Hematopoietic multipotent progenitor cell treated with erythropoietin and hydrocortisone succinate and interleukin-3 and kit ligand, for 8 days (in vitro differentiated cells): Measurements from ENCODE around the gene PARVB.
A peak's percentile ranks its signal among the peaks of the same experiment; 100 is the strongest.

ENCODE experiments used
- DNase-seq: peaks from one replicate; pipeline ENCODE4 v3.0.0-alpha.2; 2015

PARVB gene

DNA sequence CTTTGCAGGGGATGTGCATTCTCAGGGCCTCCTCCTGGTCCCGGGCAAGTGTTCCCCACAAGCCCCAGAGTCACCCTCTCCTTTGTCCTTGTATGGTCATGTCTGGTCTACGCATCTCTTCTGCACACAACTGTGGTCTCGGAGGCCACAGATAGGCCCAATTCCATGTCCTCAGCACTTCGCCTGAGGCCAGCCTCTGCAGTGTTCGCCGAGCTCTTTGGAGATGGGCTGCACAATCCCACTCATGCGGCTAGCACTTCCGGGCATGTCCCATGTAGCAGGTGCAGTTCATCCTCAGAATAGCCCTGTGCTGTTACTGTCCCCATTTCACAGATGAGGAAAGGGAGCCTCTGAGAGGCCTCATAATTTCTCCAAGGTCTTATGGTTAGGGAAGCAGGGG is 164.2 kb downstream of the PARVB start:
- DNase-seq: no peak

DNA sequence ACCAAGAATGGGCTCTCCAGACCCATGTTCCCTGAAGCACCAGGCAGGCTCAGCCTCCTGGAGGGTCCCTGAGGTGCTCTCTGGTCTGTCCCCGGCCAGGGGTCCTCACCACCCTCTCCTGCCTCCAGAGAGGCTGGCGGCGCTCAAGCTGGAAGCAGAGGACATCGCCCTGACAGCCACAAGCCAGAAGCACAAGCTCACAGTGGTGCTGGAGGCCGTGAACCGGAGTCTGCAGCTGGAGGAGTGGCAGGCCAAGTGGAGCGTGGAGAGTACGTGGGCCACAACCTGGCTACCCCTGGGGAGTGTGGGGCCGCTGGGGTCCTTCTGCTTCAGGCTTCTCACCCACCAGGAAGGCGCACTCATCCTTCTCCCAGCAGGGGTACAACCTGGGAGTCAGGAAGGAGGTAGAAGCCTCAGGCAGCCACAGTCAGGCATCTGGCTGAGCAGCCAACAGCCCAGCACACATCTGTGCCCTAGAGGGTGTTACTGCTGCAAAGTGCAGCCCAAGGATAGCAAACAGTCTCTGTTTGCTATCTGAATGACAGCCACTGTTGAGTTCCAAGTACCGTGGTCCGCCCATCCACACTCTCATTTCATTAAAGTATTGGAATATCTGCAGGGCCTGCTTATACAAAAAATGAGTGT is 165.0 kb downstream of the PARVB start:
- no peak for DNase-seq

DNA sequence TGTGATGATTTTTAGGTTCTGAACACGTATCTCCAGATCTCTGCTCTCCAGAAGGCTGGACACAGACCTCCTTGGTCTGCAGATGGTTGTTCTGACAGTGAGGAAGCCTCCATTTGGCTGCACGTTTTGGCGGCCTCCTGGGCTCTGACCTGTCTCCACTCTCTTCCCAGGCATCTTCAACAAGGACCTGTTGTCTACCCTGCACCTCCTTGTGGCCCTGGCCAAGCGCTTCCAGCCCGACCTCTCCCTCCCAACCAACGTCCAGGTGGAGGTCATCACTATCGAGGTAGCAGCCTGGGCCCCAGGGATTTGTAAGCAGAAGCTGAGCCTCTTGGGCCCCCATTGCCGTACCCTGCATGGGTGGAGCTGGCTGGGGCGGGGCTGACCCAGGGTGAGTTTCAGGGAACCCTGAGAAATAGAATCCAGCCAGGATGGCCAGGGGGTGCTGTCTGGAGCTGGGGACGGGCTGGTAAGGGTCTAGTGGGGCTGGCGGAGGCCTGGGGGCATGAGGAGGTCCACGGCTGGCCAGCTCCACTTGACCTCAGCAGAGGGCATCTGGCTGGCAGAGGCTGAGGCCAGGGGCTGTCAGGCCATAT is 166.4 kb downstream of the PARVB start:
- DNase-seq: no peak

DNA sequence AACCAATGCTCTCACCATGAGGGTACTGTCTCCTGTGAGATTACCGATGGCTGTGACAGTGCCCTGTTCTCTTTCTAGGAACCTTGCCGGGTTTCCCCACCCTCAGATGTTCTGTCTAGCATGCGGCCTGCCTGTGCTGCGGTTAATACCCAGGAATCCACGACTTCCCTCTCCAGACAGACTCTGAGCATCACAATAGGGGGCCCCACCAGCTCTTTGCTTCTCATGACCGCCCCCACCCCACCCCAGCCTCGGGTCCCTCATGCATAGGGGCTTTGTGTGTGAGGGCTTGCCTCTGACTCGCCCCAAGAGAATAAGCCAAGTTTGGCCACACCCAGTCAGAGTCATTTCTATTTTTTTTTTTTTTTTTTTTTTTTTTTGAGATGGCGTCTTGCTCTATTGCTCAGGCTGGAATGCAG is 166.9 kb downstream of the PARVB start:
- DNase-seq: no peak

DNA sequence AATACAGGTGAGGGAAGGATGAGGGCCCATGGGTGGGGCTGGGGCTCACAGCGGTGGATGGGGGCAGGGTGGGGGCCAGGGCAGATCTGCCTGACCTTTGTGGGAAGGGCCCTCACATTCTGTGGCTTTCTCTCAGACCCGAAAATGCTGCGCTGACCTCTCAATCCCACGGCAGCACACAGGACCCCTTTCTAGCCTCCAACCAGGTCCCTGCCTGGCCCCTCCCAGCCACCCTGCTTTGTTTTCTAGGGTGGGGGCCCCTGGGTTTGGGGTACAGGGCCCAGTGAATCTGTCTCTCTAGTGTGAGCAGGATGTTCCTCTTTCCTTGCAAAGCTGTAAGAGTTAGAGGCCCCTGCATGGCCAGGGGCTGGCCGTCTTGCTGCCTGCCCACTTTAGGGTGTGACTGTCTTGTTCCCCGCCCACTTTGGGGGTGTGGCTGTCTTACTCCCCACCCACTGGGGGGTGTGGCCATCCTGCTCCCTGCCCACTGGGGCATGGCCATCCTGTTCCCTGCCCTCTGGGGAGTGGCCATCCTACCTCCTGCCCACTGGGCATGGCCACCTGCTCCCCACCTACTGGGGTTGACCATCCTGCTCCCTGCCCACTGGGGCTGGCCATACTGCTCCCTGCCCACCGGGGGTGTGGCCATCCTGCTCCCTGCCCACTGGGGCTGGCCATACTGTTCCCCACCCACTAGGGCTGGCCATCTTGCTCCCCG is 168.2 kb downstream of the PARVB start:
- DNase-seq: peak; percentile 53

DNA sequence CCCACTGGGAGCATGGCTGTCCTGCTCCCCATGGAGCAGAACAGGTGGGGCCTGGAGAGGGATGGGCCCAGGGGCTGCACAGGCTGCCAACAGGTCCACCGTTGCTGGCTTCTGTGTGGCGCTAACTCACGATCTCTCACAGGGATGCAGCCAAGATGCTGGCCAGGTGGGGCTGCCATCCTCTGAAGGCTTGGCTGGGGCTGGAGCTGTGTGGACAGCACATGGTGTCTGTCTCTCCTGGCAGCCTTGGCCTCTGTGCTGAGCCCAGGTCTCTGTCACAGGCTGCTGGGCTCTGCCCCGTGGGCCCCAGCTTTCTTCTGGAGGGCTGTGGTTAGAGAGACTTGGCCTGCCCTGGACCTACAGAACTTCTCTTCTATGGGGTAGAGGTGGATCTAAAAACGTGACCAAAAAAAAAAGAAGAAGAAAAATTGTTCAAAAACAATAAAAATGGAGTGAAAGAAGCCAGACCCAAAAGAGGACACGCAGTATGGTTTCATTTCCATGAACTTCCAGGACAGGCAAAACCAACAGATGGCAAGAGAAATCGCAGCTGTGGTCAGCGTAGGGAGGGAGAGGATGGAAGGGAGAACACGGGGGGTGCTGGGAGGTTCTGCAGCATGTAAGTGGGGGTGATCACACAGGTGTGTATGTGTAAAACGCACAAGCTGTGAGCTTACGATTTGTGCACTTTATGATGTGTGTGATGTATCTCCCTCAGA is 168.9 kb downstream of the PARVB start:
- no peak for DNase-seq

DNA sequence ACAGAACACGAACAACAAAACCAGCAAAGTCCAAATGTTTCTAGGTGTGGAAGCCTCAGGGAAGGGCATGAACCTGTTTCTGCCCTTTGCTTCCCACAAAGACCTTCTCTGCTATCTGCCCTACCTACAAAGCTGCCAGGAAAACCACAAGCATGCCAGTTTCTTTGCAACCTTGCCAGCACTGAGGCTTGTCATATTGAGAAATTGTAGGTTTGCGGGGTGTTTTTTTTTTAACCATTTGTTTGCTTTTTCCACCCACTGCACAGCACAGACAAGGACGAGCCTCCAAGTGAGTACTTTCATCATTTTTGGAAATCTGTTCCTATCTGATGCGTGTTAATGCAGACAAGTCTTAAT is 169.4 kb downstream of the PARVB start:
- DNase-seq: no peak

DNA sequence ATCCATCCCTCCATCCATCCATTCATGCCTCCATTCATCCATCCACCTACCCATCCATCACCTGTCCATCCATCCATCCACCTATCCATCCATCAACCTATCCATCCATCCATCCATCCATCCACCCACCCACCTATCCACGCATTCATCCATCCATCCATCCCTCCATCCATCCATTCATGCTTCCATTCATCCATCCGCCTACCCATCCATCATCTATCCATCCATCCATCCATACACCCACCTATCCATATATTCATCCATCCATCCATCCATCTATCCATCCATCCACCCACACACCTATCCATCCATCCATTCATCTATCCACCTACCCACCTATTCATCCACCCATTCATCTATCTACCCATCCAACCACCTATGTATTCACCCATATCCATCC is 170.5 kb downstream of the PARVB start:
- DNase-seq: no peak

DNA sequence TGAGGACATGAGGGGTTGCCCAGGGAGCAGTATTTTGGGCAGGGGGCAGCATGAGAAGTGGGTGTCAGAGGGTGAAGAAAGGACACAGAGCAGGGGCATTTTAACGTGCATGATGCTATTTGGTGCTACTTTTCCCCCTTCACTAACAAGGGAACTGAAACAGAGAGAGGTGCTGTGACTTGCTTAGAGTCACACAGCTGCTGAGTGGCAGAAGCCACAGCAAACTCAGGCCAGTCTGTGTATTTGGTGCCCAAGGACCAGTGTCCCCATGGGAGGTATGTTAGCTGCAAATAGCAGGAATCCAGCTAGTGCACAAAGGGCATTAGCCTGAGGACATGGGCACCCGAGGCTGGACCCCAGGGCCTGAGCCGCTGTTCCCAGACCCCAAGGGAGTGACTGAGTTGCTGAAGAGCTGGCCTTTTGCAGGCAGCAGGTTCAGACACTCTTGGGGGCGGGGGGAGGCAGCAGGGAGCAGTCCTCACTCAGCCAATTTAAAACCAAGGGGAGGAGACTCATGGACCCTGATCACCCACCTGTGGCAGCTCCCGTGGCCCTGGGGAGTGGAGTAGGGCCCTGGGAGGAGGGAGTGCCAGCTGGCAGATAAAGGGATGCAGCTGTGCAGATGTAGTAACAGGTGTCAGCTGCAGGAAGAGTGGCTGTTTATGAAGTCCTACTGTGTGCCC is 171.2 kb downstream of the PARVB start:
- no peak for DNase-seq

DNA sequence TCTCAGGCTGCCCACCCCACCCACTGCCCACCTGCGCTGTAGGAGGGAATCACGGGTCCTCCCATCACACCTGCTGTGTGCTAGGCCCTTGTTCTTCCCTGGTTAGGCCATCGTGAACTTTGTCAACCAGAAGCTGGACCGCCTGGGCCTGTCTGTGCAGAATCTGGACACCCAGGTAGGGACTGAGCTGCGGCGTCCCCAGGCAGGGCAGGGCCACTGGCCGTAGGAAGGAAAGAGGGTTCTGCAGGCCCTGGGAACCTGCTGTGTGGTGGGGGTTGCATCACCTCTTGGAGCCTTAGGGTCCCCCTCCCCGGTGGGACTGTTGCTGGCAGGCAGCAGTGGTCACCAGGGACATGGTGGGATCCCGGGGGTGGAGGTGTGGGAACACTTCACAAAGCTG is 172.1 kb downstream of the PARVB start:
- no peak for DNase-seq

DNA sequence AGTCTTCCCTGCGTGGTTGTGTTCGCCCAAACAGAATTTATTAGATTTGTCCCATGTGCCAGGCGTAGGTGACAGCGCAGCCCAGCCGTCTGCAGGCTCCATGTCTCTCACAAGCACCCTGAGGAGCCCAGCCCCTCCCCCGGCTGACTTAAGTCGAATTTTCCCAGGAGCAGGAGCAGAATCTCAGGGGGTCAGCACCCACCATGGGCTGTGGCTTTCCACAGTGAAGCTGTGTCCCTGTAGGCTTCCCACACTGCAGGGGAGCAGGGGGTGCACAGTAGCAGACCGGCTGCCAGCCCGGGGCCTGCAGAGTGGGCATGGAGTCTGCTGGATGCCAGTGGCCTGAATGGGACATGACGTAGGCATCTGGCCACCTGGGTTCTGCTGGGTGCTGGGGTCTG is 172.6 kb downstream of the PARVB start:
- no peak for DNase-seq

DNA sequence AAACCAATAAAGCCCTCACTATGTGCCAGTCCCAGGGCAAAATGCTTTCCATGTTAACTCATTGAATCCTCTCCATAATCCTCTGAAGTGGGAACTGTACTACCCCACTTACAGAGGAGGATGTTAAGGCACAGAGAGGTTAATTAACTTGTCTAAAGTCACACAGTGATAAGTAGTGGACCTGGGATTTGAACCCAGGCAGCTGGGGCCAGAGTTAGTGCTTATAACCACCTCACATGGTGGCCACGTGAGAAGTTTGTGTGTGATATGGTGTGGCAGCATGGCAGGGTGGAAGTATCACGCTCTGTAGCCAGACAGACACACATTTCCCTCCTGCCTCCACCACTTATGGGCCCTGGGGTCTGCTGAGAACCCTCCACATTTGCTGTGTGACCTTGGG is 173.2 kb downstream of the PARVB start:
- DNase-seq: no peak

DNA sequence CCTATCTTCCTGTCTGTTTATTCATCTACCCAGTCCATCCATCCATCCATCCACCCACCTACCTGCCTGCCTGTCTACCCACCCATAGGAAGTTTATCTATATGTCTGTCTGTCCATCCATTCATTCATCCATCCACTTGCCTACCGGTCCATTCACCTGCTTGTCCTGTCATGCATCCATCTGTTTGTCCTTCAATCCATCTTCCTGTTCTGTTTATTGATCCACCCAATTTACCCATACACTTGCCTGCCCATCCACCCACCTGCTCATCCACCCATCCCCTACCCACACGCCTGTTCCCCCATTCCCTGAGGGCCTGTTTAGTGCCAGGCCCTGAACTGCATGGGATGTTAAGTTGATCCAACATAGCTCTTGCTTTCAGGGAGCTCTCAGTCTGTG is 175.1 kb downstream of the PARVB start:
- no peak for DNase-seq

DNA sequence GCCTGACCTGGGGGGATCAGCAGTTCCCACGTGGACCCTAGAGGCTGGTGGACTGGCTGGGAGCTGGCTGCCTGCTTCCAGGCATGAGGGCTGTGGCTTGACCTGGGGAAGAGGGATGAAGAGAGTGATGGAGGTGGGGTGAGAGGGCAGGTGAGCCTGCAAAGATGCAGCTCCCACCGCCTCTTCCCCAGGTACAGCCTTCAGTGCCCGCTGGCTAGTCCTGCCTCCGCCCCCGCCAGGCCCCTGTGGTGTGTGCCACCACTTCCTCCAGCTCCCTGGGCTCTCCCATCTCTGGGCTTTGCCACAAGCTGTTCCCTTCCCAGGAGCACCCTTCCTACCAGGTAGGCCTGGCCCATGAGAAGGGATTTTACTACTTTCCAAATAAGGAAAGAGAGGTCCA is 175.8 kb downstream of the PARVB start:
- DNase-seq: no peak

DNA sequence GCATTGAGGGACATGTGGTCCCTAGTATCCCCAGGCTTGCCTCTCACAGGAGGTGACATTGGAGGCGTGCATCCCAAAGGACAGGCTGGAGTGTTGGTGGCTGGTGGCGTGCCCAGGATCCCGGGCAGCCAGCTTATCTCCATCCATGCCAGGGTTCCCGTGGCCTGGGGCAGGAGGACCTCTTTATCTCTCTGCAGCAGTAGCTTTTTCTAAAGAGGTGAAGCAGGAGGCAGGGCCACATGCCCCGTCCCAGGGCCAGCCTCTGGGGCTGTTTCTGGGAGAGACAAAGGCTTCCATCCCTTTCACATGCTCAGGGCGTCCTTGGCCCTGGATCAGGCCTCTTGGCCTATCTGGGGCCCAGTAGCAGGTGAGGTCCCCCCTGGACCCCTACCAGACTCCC is 176.3 kb downstream of the PARVB start:
- DNase-seq: peak; percentile 9

DNA sequence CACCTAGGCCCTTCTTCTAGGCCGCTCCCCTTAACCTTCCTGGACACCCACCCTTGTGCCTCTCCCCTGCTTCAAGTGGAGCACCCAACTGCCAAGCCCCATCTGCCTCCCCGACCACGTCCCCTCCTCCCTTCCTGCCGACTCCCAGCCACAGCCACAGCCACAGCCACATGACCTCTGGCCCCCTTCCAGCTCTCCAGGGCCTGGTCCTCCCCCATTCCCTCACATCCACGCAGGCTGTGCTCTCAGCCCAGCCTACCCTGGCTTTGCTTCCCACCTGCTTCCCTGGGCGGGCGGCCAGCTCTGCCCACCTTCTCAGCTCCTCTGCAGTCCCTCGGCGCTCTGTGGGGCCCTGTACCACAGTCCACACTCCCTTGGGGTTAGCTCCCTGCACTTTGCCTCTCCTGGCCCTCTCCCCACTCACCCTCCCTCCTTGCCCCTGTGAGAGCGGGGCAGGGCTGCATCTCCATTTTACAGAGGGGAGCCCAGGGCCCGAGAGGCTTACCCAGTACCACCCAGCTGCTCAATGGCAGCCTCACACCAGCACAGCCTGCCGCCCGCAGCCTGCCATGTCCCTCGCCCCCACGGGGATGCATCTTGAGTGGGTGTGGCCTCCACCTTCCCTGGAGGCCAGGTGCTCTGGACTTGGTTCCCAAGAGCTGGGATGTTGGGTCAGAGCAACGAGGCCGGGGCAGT is 176.9 kb downstream of the PARVB start:
- DNase-seq: no peak

DNA sequence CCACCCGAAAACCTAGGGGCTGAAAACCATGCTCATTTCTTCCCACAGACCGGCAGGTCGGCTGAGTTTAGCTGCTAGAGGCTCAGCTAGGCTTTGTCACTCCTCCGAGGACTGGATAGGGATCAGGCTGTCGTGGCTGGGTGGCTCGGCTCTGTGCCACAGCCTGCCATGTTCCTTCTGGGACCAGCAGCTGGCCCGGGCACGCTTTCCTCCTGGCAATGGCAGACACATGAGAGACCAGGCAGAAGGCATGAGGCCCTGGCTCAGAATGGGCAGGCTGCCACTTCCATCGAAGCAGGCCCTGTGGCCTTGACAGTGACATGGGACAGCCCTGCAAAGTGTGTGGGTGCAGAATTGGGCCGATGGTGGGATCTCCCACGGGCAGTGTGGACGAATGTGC is 177.6 kb downstream of the PARVB start:
- DNase-seq: no peak

DNA sequence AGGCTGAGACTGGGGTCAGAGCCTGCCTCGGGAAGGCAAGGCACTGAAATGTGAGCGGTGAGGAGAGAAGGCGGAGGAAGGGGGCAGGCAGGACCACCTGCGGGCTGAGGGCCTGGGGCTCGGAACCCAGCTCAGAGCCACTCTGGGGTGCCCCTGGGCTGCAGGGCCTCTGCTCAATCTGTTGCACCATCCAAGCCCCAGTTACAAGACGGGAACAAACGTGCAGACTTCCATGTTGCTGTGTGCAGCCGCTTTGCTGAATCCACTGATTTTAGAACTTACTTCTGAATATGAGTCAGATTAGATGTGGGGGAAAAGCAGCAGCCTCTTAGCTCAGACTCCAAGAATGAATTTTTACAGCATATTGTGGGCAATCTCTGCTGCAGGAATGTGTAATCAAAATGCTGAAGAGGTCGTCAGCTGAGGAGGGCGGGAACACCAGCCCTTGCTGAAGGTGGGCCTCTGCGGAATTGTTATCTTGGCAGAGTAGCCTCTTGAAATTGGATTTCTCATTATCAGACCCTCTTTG is 178.2 kb downstream of the PARVB start:
- DNase-seq: no peak

DNA sequence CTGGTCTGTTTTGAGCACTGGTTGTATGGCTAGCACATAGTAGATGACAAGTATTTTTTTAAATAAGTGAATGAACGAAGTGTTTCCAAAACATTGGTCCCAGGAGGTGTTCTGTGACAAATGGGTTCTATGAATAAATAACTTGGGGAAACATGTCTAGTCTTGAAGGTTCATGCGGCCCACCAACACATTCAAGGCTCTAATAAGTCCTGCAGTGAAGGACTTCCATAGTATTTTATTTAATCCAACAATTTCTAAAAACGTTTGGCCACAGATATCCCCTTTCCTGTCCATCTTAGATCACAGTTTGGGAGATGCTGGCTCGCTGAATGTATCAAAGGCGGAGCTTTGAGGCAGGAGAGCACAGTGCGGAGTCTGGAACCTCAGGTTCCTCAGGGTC is 179.1 kb downstream of the PARVB start:
- no peak for DNase-seq

DNA sequence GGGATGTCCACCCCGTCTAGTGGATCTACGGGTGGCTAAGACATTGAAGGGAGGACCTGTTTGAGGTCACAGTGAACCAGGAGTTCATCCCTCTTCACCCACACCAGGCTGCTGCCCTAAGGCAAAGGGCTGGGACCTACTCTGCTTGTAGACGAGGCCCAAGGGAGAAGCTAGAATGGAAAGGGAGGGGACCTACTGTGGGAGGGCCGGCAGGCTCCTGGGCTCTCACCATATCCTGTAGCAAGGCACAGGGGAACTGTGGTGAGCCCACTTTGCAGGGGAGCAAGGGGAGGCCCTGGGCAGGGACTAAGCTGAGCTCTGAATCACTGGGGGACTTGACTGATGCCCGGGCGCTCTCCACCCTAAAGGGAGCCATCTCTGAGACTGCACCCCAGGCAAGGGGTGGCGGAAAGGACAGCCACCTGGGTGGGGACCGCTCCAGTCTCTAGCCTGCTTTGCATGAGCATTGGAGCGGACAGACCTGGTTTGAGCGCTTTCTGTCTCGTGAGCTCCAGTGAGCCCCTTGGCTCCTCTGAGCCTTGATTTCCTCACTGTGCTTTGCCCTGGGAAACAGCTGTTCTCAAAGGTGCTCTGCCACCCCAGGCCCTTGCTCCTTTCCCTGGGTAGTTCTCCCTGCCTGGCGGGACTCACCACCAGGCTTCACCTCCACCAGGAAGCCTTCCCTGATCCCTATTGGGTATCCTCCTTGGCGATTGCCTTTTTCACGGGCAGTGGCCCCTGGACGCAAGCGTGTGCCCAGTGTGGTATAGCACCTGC is 180.8 kb downstream of the PARVB start:
- DNase-seq: no peak

DNA sequence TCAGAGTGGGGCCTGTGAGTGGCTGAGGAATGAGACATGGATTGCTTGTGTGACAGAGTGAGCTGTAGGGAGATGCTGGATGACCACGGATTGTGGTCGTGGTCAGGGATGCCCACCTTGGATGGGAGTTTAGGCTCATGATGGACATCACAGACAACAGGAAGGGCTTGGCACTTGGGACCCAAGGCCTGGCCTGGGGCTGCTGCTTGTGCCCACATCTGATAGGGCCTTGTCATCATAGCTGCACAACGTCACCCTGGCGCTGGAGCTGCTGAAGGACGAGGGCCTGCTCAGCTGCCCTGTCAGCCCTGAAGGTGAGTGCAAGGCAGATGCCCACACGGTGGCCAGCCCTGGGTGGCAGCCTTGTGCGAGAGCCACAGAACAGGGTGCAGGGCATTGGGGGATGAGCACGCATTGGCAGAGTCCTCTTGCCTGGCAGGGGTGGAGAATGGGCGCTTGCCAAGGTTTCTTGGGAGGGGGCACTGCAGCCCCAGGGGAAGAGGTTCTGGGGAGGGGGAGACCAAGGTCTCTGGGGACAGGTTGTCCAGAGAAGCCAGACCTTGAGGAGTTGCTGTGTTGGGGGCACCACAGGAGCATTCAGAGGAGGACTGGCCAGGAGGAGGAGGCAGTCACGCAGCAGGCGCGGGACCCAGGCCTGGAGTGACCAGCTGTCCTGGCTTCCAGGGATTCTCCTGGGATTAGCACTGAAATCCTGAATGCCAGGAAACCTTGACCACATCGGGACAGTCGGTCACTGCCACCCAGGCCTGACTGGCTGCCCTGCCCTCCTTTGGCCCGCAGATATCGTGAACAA is 181.6 kb downstream of the PARVB start:
- DNase-seq: no peak
